ENCODE results near the gene SOCS3. TPM values are rescaled to one million over a fixed set of nuclear protein-coding genes. Genes with fewer than 3 reads are reported as not detected.

Gene SOCS3
- total RNA-seq, 1 donor from 2014 or later = 3.1 TPM

DNA sequence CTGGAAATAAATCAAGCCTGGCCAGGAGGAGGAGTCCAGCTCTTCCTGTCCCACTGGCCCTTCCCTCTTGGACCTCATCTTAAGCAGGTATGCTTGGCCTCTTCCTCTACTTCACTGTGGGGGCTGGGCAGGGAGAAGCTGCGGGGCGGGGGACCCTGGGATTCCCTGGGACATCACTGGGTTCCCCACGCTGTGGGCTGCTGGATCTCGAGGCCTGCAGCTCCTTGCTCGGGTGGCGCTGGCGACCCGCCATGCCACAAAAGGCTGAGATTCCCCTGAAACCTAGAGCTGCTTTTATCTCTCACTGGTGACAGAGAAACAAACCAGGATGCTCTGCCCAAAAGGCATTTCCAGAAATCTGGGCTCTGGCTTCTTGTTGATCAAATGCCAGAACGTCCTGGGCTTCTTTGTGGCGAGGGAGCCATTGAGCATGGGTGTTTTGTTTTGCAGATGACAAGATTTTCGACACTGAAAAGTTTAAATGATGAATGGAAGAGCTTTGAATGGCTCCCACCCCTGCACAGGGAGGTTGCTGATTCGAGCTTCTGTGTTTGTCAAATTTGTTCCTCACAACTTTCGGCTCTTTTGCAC is 10.0 kb upstream of the SOCS3 start:
- Mint-ChIP-seq H3K4me1 (ENCODE audit: low read depth, unreplicated experiment) (peaks cover 18% of the 10 kb centered on the region), H3K27me3 (ENCODE audit: unreplicated experiment) (peaks cover 2% of the 10 kb centered on the region), H3K36me3 (ENCODE audit: unreplicated experiment) (no peaks in the 10 kb centered on the region), H3K27ac (ENCODE audit: unreplicated experiment) (no peak overlapping the region), H3K9me3 (ENCODE audit: unreplicated experiment) (peaks cover 2% of the 10 kb centered on the region), H3K4me3 (ENCODE audit: unreplicated experiment) (no peak overlapping the region)
- DNase-seq = no peak
- TF ChIP-seq, protein P1, sequence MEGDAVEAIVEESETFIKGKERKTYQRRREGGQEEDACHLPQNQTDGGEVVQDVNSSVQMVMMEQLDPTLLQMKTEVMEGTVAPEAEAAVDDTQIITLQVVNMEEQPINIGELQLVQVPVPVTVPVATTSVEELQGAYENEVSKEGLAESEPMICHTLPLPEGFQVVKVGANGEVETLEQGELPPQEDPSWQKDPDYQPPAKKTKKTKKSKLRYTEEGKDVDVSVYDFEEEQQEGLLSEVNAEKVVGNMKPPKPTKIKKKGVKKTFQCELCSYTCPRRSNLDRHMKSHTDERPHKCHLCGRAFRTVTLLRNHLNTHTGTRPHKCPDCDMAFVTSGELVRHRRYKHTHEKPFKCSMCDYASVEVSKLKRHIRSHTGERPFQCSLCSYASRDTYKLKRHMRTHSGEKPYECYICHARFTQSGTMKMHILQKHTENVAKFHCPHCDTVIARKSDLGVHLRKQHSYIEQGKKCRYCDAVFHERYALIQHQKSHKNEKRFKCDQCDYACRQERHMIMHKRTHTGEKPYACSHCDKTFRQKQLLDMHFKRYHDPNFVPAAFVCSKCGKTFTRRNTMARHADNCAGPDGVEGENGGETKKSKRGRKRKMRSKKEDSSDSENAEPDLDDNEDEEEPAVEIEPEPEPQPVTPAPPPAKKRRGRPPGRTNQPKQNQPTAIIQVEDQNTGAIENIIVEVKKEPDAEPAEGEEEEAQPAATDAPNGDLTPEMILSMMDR (IDR thresholded peaks at IDR 0.05; ENCODE audit: partially characterized antibody, unreplicated experiment) = no peak

DNA sequence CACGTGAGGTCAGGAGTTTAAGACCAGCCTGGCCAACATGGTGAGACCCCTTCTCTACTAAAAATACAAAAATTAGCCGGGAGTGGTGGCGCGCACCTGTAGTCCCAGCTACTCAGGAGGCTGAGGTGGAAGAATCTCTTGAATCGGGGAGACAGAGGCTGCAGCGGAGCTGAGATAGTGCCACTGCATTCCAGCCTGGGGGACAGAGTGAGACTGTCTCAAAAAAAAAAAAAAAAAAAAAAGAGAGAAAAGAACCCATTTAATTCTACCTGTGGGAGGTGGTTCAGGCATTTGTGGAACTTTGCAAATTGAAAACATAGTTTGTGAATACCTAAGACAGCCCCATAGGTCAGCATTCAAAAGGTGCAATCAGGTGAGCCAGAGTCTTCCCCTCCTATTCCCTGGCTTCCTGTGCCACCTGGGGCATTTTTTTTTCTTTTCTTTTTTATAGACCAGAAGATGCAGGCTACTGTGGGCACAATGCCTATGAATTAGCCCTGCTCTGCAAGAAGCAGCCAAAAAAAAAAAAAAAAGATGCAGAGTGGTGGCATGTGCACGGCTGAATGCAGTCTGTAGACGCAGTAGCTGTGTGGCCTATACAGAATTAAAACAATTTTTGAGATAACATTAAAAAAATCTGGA is 9.1 kb upstream of the SOCS3 start:
- no peak overlapping the region for H3K4me3 Mint-ChIP-seq (ENCODE audit: unreplicated experiment)
- TF ChIP-seq, protein P1 (IDR thresholded peaks at IDR 0.05; ENCODE audit: partially characterized antibody, unreplicated experiment) = no peak
- H3K27ac Mint-ChIP-seq (ENCODE audit: unreplicated experiment) = no peak overlapping the region
- H3K4me1 Mint-ChIP-seq (ENCODE audit: low read depth, unreplicated experiment) = peaks cover 13% of the 10 kb centered on the region
- peaks cover 4% of the 10 kb centered on the region for H3K27me3 Mint-ChIP-seq (ENCODE audit: unreplicated experiment)
- H3K9me3 Mint-ChIP-seq (ENCODE audit: unreplicated experiment) = peaks cover 2% of the 10 kb centered on the region
- DNase-seq = no peak
- H3K36me3 Mint-ChIP-seq (ENCODE audit: unreplicated experiment) = no peaks in the 10 kb centered on the region

GRCh38 chr17:78368348-78368747 is 8.5 kb upstream of the SOCS3 start:
- H3K9me3 Mint-ChIP-seq (ENCODE audit: unreplicated experiment) = peaks cover 2% of the 10 kb centered on the region
- no peak overlapping the region for H3K4me3 Mint-ChIP-seq (ENCODE audit: unreplicated experiment)
- H3K4me1 Mint-ChIP-seq (ENCODE audit: low read depth, unreplicated experiment) = peaks cover 13% of the 10 kb centered on the region
- H3K36me3 Mint-ChIP-seq (ENCODE audit: unreplicated experiment) = no peaks in the 10 kb centered on the region
- H3K27me3 Mint-ChIP-seq (ENCODE audit: unreplicated experiment) = peaks cover 6% of the 10 kb centered on the region
- DNase-seq = no peak
- TF ChIP-seq, protein P1 (IDR thresholded peaks at IDR 0.05; ENCODE audit: partially characterized antibody, unreplicated experiment) = no peak
- H3K27ac Mint-ChIP-seq (ENCODE audit: unreplicated experiment) = no peak overlapping the region

- no peak for DNase-seq
- TF ChIP-seq, protein P1 (IDR thresholded peaks at IDR 0.05; ENCODE audit: partially characterized antibody, unreplicated experiment) = no peak
- no peak overlapping the region for H3K27ac Mint-ChIP-seq (ENCODE audit: unreplicated experiment)
- H3K4me1 Mint-ChIP-seq (ENCODE audit: low read depth, unreplicated experiment) = peaks cover 13% of the 10 kb centered on the region
- no peaks in the 10 kb centered on the region for H3K36me3 Mint-ChIP-seq (ENCODE audit: unreplicated experiment)
- H3K4me3 Mint-ChIP-seq (ENCODE audit: unreplicated experiment) = no peak overlapping the region
- H3K27me3 Mint-ChIP-seq (ENCODE audit: unreplicated experiment) = peaks cover 8% of the 10 kb centered on the region
- H3K9me3 Mint-ChIP-seq (ENCODE audit: unreplicated experiment) = peaks cover 2% of the 10 kb centered on the region
Observed at GRCh38 chr17:78367193-78367592, 7.3 kb upstream of the SOCS3 start.

DNA sequence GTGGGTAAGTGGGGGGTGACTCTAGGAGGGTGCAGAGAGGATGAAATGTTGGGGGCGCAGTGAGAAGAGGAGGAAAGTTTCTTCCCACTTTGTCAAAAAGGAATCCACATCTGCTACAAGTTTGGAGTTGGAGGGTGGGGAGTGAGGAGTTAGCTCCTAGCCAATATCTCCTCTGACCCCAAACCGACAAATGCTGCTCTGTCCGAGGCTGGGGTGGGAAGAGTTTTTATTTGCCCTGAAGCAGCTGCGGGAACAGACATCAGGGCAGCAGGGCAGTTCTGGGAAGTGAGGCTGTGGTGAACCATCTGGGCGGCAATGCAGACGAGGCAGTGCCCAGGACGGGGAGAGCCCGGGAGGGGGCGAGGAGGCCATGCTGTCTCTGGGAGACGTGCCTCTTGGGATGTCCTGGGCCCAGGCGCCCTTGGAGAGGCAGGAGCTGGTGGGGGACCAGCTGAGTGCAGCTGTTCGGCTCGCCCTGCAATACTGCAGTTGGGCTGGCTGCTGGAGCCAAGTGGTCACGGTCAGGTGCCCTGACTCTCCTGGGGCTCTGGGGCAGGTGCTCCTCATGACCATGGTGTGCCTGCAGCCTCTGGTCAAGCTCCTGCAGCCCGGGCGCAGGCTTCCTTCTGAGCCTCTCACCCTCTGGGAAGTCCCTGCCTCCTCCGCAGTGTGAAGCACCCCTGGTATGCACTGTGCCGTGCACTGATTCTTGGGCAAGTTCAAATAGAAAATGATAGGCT is 6.4 kb upstream of the SOCS3 start:
- Mint-ChIP-seq H3K27ac (ENCODE audit: unreplicated experiment) (no peak overlapping the region), H3K27me3 (ENCODE audit: unreplicated experiment) (peaks cover 8% of the 10 kb centered on the region), H3K4me3 (ENCODE audit: unreplicated experiment) (peak overlapping the region; percentile 15), H3K36me3 (ENCODE audit: unreplicated experiment) (no peaks in the 10 kb centered on the region), H3K9me3 (ENCODE audit: unreplicated experiment) (peaks cover 2% of the 10 kb centered on the region), H3K4me1 (ENCODE audit: low read depth, unreplicated experiment) (peaks cover 15% of the 10 kb centered on the region)
- TF ChIP-seq, protein P1 (IDR thresholded peaks at IDR 0.05; ENCODE audit: partially characterized antibody, unreplicated experiment) = no peak
- peak; percentile 39 for DNase-seq
